IMR-90 (cell line): Measurements from ENCODE around the gene ATP6V1D. TPM values are rescaled to one million over a fixed set of nuclear protein-coding genes. Genes with fewer than 3 reads are reported as not detected.

Source experiments
- ATAC-seq: fragments of 200-7000 bp; cut with Tn5 transposase; 2 replicates; pipeline ENCODE4 v1.9.1; 2020; ENCODE audit warnings: low read depth, mild to moderate bottlenecking, moderate library complexity
- BruUV-seq: library from RNA; stranded (reverse); fragments of 400-500 nt; replicated peaks from 2 replicates; lab custom pipeline; 2021; lab: Mats Ljungman, UMichigan
- CTCF ChIA-PET: fragments of 300-600 bp; formaldehyde crosslinking; extraction: SDS; loops from one replicate; lab custom pipeline; 2021; ENCODE audit warnings: antibody characterized with exemption; lab: Yijun Ruan, JAX
- POLR2A ChIA-PET: fragments of 300-600 bp; sonication (Branson Sonifier 250); formaldehyde crosslinking; loops from one replicate; lab custom pipeline; 2022; ENCODE audit warnings: antibody characterized with exemption; ENCODE audit not compliant: unreplicated experiment; lab: Charles Lee
- DNase-seq: peaks from one replicate; pipeline ENCODE4 v3.0.0; 2013
- H2AFZ ChIP-seq: replicated peaks from 2 replicates; pipeline ENCODE3; 2013; ENCODE audit warnings: low read length, mild to moderate bottlenecking; ENCODE audit not compliant: poor library complexity
- H2AK5ac ChIP-seq: 2 replicates; pipeline ENCODE4 v1.6.1; 2013; ENCODE audit warnings: low read depth, low read length, inconsistent platforms
- H2AK9ac ChIP-seq: replicated peaks from 2 replicates; pipeline ENCODE3; 2013; ENCODE audit warnings: mild to moderate bottlenecking, low read depth, low read length, moderate library complexity; ENCODE audit not compliant: poor library complexity
- H2BK120ac ChIP-seq: 2 replicates; pipeline ENCODE4 v1.6.1; 2013; ENCODE audit warnings: low read depth, low read length, inconsistent platforms
- H2BK15ac ChIP-seq: 3 replicates; pipeline ENCODE4 v1.6.1; 2013; ENCODE audit warnings: low read depth, low read length, inconsistent platforms
- H2BK20ac ChIP-seq: 2 replicates; pipeline ENCODE4 v1.6.1; 2013; ENCODE audit warnings: low read depth, mild to moderate bottlenecking, inconsistent platforms, low read length, moderate library complexity
- H2BK5ac ChIP-seq: 2 replicates; pipeline ENCODE4 v1.6.1; 2013; ENCODE audit warnings: mild to moderate bottlenecking, low read depth, low read length, inconsistent platforms; ENCODE audit not compliant: poor library complexity, severe bottlenecking
- H3K14ac ChIP-seq: replicated peaks from 2 replicates; pipeline ENCODE4 v1.6.1; 2013; ENCODE audit warnings: low read depth, low read length, inconsistent platforms
- H3K18ac ChIP-seq: 2 replicates; pipeline ENCODE4 v1.6.1; 2013; ENCODE audit warnings: low read depth, low read length, control low read depth
- H3K23ac ChIP-seq: 2 replicates; pipeline ENCODE4 v1.6.1; 2013; ENCODE audit warnings: low read depth, low read length, inconsistent platforms
- H3K27ac ChIP-seq: 2 replicates; pipeline ENCODE4 v1.5.1; 2013; ENCODE audit warnings: mild to moderate bottlenecking, control low read depth, low read length; ENCODE audit not compliant: insufficient read depth
- H3K27me3 ChIP-seq: 2 replicates; pipeline ENCODE4 v1.6.1; 2013; ENCODE audit warnings: low read length; ENCODE audit not compliant: control insufficient read depth, insufficient read depth
- H3K36me3 ChIP-seq: 2 replicates; pipeline ENCODE4 v1.6.1; 2013; ENCODE audit warnings: low read length, mixed read lengths; ENCODE audit not compliant: control insufficient read depth, insufficient read depth
- H3K4ac ChIP-seq: 2 replicates; pipeline ENCODE4 v1.6.1; 2013; ENCODE audit warnings: low read depth, low read length, inconsistent platforms
- H3K4me1 ChIP-seq: 2 replicates; pipeline ENCODE4 v1.6.1; 2013; ENCODE audit warnings: low read length, mixed read lengths; ENCODE audit not compliant: control insufficient read depth, insufficient read depth
- H3K4me2 ChIP-seq: 2 replicates; pipeline ENCODE4 v1.6.1; 2013; ENCODE audit warnings: low read depth, mild to moderate bottlenecking, control low read depth, low read length, moderate library complexity
- H3K4me3 ChIP-seq: 2 replicates; pipeline ENCODE4 v1.5.1; 2013; ENCODE audit warnings: low read depth, mild to moderate bottlenecking, control low read depth, low read length, moderate library complexity; ENCODE audit not compliant: insufficient read depth
- H3K56ac ChIP-seq: 2 replicates; pipeline ENCODE4 v1.6.1; 2013; ENCODE audit warnings: low read length, inconsistent platforms; ENCODE audit not compliant: insufficient read depth; ENCODE audit errors: extremely low read depth
- H3K79me1 ChIP-seq, 2 experiments: 2 replicates each; pipeline ENCODE4 v1.6.1; 2013; ENCODE audit warnings: low read length in 2 of 2, inconsistent platforms in 1 of 2, low read depth in 1 of 2
- H3K9ac ChIP-seq: 2 replicates; pipeline ENCODE4 v1.6.1; 2013; ENCODE audit warnings: low read depth, low read length, control low read depth
- H3K9me1 ChIP-seq: 2 replicates; pipeline ENCODE4 v1.6.1; 2013; ENCODE audit warnings: low read length, inconsistent platforms; ENCODE audit not compliant: insufficient read depth
- H3K9me3 ChIP-seq: 2 replicates; pipeline ENCODE4 v1.6.1; 2013; ENCODE audit warnings: low read length; ENCODE audit not compliant: control insufficient read depth, insufficient read depth
- H4K20me1 ChIP-seq: 2 replicates; pipeline ENCODE4 v1.6.1; 2013; ENCODE audit warnings: low read length, inconsistent platforms; ENCODE audit not compliant: insufficient read depth
- H4K5ac ChIP-seq: 2 replicates; pipeline ENCODE4 v1.6.1; 2013; ENCODE audit warnings: mild to moderate bottlenecking, low read depth, low read length, control low read depth
- H4K8ac ChIP-seq, 2 experiments: 2 replicates each; pipeline ENCODE4 v1.6.1; 2013; ENCODE audit warnings: low read depth in 2 of 2, low read length in 2 of 2, control low read depth in 1 of 2, inconsistent platforms in 1 of 2
- H4K91ac ChIP-seq: 2 replicates; pipeline ENCODE4 v1.6.1; 2013; ENCODE audit warnings: low read depth, low read length, inconsistent platforms; ENCODE audit not compliant: insufficient read depth
- CTCF ChIP-seq: conservative IDR thresholded peaks from 2 replicates; pipeline ENCODE4 v1.5.1; 2012; ENCODE audit warnings: mild to moderate bottlenecking, low read depth, low read length, improper control_type of control experiment
- MAFK ChIP-seq: IDR thresholded peaks from 2 replicates; pipeline ENCODE4 v1.6.1; 2012; ENCODE audit warnings: low read depth, low read length, improper control_type of control experiment
- MAZ ChIP-seq: IDR thresholded peaks from 2 replicates; pipeline ENCODE4 v1.6.1; 2012; ENCODE audit warnings: low read depth, mild to moderate bottlenecking, low read length, improper control_type of control experiment, moderate library complexity, borderline replicate concordance
- RCOR1 ChIP-seq: IDR thresholded peaks from 2 replicates; pipeline ENCODE4 v1.6.1; 2012; ENCODE audit warnings: mild to moderate bottlenecking, low read length, improper control_type of control experiment; ENCODE audit not compliant: insufficient replicate concordance
- RFX5 ChIP-seq: IDR thresholded peaks from 2 replicates; pipeline ENCODE4 v1.8.0; 2012; ENCODE audit warnings: low read depth, mild to moderate bottlenecking, low read length, moderate library complexity
- WGBS, 2 experiments: methylation state at CpG; one replicate each; pipeline versions ENCODE4 v1.1.5 to v1.1.7; 2013; ENCODE audit warnings: missing lambda C conversion rate in 2 of 2; ENCODE audit not compliant: insufficient read length in 1 of 2; ENCODE audit errors: extremely low coverage in 2 of 2; 5-methylcytosine and 5-hydroxymethylcytosine counted together
- dilution Hi-C: fragments of 300-500 bp; cut with HindIII; formaldehyde crosslinking; loops from one replicate; pipeline ENCODE4 v1.14.3; 2018; ENCODE audit warnings: low sequenced_read_pairs; ENCODE audit not compliant: unreplicated experiment
- in situ Hi-C: fragments of 300-500 bp; cut with MboI; formaldehyde crosslinking; loops from 3 replicates; pipeline ENCODE4 v1.14.3; 2019; ENCODE audit warnings: low sequenced_read_pairs, inconsistent platforms, mixed read lengths
- intact Hi-C: fragments of 100-400 bp; cut with micrococcal nuclease; formaldehyde crosslinking; loops from 2 replicates; pipeline ENCODE4 v1.10.0; 2022
- polyA plus RNA-seq, 3 experiments: library from polyadenylated mRNA; depleted of rRNA; stranded (reverse); fragments of >200 nt; gene quantifications; 2 replicates each; pipeline ENCODE4 v1.2.3, GENCODE V29; 2012; ENCODE audit warnings: low replicate concordance in 1 of 3
- total RNA-seq: library from RNA; depleted of rRNA; stranded (reverse); fragments of >200 nt; gene quantifications from 2 replicates; pipeline ENCODE4 v1.2.3, GENCODE V29; 2012

ATP6V1D gene
- total and polyA plus RNA-seq, 2 of the 4 experiments (the other 2 are of a cell fraction): 54.5 to 113 TPM

GRCh38 chr14:67357969-67358354 is 1.6 kb downstream of the ATP6V1D start:
- ATAC-seq (no peak), DNase-seq (peak; percentile 30)
- no peak overlapping the region for H3K23ac ChIP-seq
- H3K14ac ChIP-seq: no peak overlapping the region
- peaks cover 3 to 36% of the 10 kb centered on the region in 2 experiments; a peak in 3 of 4 replicates for H3K79me1 ChIP-seq
- no peaks in the 10 kb centered on the region for H3K27me3 ChIP-seq
- H3K36me3 ChIP-seq: peaks cover 4% of the 10 kb centered on the region
- POLR2A ChIA-PET: no interaction called here
- H3K4me2 ChIP-seq: peak overlapping the region; percentile 85
- CTCF ChIA-PET: no interaction called here
- no peak overlapping the region for H3K4ac ChIP-seq
- H2AK5ac ChIP-seq: no peak overlapping the region
- no peak overlapping the region for H2BK15ac ChIP-seq
- H4K8ac ChIP-seq: no peak overlapping the region
- H4K20me1 ChIP-seq: peaks cover 23% of the 10 kb centered on the region
- no peak for TF ChIP-seq CTCF
- no peak for TF ChIP-seq MAZ
- no peak for TF ChIP-seq MAFK
- no peak for TF ChIP-seq RFX5
- no peak for TF ChIP-seq RCOR1
- no peaks in the 10 kb centered on the region for H3K9me3 ChIP-seq
- H3K27ac ChIP-seq: no peak overlapping the region
- BruUV-seq: no TSS peak
- H3K9ac ChIP-seq: no peak overlapping the region
- H3K9me1 ChIP-seq: peaks cover 6% of the 10 kb centered on the region; the same call in 1 of the 2 replicates
- no peak overlapping the region for H2BK20ac ChIP-seq
- no peak overlapping the region for H2AK9ac ChIP-seq
- 30% methylated on average over 2 of the region's 9 CpGs; no CpG with 5 or more reads in 1 of the 2 experiments for WGBS, 2 experiments
- H3K56ac ChIP-seq: no peak overlapping the region
- H2BK120ac ChIP-seq: no peak overlapping the region
- H2AFZ ChIP-seq: no peak overlapping the region
- peaks cover 2% of the 10 kb centered on the region; the same call in 1 of the 2 replicates for H3K4me1 ChIP-seq
- no peak overlapping the region for H3K4me3 ChIP-seq
- dilution Hi-C loops: no loop called here
- intact Hi-C loops: no loop called here
- no peak overlapping the region for H4K91ac ChIP-seq
- H2BK5ac ChIP-seq: no peak overlapping the region
- in situ Hi-C loops: no loop called here
- no peak overlapping the region for H4K5ac ChIP-seq
- H3K18ac ChIP-seq: no peak overlapping the region
